GM18867 (cell line): ENCODE measurements around the gene TSPOAP1.

ENCODE experiments used
- ATAC-seq: cut with Tn5 transposase; IDR thresholded peaks from one replicate; pipeline ENCODE4 v1.9.1; 2021; ENCODE audit warnings: mild to moderate bottlenecking, moderate library complexity; ENCODE audit not compliant: unreplicated experiment

TSPOAP1 gene

DNA sequence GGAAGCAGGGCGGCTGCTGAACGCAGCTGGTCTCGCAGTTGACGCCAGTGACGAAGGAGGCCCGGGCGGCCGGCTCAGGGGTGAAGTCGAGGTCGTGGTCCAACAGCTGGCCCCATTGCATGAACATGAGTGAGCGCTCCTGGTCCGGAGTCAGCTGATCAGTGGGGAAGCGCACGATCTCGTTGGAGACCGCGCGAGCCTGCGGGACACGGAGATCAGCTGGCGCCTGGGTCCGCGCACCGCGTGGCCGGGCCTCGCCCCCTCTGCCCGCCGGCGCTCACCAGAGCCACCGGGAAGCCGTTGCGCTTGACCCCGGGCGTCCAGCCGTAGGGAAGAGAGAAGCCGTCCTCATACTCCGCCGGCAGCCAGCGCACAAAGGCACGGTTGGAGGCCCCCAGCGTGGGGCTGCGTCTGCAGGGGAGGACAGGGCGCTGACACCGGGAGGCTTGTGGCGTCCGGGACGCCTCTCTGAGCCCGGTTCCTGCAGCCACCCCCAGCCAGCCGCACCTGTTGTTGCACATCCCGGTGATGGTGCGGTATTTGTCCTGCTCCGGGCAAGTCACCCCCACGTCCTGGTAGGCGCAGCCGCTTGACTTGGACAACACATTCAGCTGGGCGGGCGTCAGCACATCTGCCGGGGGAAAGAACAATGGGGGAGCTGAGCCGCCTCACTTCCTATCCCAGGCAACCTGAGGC, 49.4 kb downstream of the TSPOAP1 start:
- ATAC-seq, result no peak

DNA sequence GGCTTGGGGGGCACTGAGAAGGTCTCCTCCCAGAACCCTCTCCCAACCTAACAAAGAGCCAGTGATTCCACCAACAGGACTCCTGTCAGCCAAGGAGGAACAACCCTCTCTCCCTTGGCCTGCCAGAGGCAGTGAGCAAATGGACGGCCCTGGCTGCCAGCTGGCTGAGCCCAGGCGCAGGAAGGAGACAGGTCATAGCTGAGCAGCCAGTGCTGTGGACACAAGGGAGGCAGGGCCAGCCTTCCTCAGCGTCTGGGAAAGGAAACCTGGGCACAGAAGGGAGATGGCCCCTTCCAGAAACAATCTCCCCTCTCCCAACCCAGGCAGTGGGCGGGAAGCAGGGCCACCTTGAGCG, 50.0 kb downstream of the TSPOAP1 start:
- no peak for ATAC-seq

DNA sequence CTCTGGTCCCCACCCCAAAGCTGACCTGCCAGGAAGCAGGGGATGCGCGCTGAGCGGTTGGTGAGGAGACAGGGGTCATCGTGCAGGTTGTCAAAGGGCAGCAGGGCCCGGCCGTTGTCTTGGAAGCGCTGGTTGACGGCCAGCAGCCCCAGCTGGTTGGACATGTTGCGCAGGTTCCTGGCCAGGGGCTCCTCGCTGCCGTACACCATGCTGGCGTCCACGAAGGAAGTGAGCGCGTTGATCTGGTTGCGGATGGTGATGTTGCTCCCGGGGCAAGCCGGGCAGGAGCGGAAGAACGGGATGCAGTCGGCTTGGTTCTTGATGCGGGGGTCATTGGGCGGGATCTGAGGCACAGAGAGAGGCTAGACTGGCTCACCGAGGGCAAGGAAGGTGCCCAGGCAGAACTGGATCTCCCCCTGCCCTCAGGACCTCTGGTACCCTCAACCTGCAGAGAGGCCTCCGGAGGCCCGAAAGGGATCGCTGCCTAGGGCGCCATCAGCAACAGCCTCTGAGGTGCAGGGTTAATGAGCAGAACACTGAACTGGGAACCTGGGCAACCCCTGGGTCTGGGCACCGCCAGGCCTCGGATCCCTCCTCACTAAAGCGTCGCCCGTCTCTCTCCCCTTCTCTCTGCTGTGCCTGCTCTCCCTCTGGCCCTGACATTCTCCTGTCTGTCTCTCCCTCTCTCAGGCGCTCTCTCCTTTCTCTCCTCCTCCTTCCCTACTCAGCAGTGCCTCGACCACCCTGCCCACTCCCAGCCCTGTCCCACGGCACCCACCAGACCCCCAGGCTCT, 50.6 kb downstream of the TSPOAP1 start:
- no peak for ATAC-seq

DNA sequence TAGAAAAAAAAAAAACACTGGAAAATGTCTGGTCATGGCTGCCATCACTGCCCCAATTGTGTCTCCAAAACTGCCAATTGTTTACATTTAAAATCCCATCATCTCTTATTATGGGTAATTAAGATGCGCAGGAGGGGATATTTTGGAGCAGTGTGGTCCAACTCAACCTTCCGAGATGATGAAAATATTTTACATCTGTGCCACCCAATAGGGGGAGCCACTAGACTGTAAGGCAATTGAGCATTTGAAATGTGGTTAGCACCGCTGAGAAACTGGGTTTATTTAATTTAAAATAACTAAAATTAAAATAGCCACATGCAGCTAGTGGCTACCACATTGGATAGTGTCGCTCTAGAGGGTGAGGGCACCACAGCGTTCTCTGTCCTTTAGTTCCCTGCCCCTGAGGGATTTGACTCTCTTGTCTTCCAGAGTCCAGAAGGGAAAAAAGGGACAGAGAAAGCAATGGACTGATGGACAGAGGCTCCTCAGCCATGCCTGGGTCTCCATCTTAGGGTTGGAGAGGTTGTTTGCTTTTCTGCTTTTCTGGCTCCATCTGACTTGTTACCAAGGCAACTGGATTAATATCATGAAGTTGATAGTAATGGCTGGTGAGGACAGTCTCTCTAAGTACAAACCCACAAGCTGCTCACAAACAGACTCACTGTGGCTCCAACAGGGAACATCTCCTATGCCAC, 51.3 kb downstream of the TSPOAP1 start:
- ATAC-seq, result no peak

DNA sequence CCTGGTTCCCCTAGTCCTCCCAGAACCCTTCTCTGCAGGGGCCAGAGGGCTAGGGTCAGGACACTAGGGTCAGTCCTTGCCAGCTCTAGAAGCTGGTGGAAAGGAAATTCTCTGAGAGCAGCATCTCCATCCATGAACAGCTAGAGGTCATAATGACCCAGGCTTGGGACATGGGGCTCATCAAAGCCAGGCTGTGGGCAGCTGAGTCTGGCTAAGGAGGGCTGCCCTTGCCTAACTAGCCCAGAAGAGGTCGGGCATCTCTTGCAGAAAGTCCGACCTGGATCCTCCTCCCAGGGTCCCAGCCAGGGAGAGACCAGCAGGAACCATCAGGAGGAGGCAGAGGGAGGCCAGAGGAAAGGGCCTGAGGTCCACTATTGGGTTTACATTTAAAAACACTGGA, 52.2 kb downstream of the TSPOAP1 start:
- ATAC-seq, result no peak

DNA sequence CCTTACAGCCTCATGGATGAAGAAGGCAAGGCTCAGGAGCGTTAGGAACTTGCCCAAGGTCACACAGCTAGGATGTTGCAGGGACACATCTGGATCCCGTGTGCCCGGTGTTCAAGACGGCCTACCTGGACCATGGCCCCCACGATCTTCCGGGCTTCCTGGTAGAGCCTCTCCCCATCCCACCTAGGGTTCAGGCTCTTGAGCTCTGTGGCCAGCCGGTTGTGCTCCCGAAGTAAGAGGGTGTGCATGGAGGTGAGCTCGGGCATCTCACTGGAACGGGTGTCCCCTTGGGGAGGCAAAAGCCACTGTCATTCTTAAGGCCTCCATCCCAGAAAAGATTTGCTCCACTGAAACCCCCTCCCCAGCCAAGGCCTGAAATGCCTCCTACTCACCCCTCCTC, 53.2 kb downstream of the TSPOAP1 start:
- ATAC-seq, result no peak

DNA sequence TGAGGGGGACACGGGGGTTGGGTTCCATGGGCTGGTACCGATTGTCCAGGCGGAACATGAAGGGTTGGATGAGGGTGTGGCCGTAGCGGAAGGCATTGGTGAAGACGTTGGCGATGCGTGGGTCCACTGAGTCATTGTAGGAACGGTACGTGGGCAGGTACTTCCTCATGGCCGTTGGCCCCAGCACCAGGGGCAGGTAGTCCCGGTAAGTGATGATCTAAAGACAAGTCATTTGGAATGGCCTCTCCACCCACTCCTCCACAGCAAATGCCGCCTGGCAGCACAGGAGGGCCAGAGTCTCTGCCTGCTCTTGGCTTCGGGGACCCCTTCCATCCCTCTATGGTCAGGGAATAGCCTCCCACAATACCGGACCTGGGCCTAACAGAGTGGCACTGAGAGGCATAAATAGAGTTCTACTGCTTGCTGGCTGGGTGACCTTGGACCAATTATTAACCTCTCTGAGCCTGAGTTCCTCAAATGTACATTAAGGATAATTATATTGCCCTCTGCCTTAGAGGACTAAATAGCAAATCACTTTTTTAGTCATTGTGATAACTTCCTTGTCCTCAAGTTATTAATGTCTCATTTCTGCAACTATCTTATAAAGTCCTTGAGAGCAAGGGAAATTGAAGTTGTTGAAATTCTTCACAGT, 55.0 kb downstream of the TSPOAP1 start:
- ATAC-seq, result no peak

DNA sequence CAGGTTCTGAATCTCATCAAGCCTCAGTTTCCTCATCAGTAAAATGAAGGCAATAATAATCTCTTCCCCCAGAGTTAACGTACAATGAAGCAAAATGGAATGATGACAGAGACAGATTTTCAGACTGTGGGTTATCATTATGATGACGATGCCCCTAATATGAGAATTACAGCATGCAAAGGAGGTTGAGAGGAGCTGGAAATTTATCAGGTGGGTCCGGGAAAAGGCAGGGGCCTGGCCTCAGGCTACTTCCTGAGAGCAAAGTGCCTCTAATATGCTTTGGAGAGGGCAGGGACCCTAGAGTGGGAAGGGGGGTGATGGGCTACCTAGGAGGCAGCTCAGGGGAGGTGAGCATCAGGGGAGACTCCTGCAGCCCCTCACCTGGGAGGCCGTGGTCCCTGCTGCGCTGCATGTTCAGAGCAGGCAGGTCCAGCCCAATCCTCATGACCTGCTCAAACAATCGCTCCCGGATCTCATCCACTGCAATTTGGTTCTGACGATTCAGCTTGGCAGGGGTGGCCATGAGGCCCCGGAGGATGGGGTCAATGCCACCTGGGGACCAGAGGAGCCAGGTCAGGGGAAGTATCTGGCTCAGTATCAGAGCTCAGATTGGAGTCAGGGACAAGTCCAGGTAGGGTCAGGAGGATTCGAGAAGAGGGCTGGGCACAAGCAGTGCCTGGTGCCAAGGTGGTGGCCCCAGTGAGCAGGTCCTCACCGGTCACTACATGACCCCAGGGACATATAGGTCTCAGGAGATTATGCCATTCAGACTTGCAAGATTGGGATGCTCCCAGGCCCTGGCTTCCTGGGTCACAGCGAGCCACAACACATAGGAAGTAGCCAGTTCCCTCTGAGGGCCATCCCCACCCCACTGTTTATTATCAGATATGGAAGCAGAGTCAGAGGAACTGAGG, 56.0 kb downstream of the TSPOAP1 start:
- ATAC-seq, result no peak

DNA sequence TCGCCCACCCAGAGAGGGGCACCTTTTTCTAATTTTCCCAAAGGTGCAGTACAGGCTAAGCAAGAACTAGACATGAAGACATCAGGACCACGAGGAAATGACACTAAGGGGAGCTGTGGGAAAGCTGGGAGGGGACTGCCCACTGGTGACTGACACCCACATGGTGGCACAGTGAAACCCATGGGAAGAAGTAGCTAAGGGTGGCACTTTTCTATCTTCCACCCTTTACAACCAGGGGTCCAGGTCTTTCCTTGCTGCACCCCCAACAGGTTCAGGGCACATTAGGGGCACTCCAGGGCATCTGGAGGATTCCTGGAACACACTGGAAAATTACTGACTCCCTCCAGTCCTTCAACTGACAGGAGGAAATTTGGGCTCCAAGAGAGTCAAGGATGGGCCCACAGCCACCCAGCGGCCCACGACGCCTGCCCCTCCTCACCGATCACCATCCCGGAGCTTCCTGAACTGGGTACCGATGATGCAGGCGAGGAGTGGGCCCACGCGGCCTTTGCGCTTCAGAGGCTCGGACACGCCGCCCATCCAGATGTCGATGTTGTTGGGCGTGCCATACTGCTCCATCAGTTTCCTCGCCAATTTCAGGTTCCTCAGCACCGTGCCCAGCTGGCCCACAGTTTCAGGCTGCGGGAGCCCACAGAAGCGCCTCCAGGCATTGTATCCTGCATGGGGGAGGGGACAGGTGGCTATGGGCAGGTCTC, 57.2 kb downstream of the TSPOAP1 start:
- ATAC-seq, result no peak

DNA sequence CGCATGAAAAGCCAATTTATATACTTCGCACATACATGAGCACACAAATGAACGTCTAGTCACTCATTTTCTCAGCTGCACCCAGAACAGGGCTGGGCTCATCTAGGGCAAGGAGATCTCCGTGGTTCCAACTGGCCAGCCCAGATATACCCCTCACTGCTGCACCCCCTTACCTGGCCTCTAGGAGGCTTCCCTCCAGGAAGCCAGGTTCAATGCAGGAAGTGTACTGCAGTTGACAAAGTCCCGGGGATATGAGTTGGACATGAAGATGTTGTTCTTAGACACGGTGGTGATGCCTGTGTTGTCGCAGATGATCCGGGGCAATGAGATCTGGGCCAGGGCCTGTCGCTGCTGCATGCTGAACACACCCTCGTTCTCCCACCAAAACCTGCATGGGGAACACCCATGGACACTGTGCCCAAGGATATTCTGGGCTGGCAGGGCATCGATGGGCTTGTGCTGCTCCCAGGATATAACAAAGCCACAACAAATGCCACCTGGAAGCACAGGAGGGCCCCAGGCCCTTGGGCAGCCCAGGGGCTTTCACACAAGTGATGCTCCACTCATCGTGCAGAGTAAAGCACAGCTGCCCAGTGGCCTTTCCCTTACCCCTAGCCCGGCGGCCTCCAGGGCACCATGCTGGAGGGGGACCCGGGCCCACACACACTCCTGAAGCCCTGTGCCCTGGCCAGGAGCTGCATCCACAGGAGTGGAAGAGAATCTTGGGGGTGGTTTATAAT, 57.9 kb downstream of the TSPOAP1 start:
- ATAC-seq, result no peak

DNA sequence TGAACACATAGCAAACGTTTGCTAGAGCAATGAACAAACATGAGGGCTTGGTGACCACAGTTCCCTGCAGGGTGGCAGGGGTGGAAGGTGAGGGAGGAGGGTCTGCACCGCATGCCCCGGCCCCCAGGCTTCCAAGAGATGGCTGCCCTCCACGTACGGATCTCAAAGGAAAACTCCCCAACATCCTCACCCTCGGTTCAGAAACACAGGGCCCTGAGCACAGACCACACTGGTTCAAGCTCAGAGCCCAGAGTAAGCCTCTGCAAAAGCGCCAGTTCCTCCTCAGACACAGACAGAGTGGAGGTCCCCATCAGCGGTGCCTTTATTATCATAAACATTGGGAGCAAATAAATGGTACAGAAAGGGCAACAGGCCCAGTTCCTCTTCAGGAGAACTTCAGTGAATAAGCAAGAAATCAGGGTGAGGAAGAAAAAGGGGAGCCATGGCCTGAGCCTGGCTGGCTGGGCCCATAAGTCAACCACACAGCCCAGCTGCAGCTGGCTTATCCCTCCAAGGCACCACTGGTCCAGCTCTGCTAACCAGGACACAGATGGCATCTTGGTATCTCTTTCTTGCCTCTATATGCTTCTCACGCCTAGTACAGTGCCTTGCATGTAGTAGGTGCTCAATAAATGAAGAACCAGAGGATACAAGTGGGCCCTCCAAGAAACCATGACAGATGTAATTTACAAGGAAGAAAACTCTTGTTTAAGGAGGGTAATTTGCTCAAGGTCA, 58.9 kb downstream of the TSPOAP1 start:
- ATAC-seq, result no peak

DNA sequence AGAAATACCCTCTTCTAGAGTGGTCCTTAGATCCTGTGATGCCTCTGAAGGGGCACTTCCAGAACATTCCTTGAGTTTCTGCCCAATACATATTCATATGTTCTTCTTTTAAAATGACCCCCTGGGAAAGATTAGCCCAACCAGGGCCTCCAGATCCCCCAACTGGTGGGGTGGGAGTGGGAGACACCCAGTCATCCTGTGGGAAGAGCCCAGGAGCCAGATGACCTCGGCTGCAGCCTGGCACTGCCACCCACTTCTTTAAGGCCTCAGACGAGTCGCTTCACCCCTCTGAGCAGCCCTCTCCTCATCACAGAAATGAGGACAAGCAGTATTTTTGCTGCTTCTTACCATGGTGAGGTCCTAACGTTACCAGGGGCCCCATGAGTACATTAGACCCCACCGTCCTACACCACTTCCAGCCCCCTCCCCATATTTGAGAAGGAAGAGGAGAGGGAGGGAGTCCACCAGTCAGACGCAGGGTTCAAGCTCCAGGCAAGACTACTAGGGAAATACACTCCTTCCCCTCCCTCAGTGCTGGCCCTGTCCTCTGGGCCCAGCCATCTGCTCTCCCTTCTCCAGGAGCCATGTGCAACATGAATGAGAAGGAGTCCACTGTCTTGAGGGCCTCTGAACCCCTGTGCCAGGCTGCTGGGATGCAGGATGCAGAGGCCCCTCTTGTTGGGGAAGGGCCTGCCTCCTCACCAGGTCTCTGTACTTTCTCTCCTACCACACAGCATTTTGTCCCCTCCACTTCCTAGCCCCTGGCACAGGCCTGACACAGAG, 59.6 kb downstream of the TSPOAP1 start:
- no peak for ATAC-seq

DNA sequence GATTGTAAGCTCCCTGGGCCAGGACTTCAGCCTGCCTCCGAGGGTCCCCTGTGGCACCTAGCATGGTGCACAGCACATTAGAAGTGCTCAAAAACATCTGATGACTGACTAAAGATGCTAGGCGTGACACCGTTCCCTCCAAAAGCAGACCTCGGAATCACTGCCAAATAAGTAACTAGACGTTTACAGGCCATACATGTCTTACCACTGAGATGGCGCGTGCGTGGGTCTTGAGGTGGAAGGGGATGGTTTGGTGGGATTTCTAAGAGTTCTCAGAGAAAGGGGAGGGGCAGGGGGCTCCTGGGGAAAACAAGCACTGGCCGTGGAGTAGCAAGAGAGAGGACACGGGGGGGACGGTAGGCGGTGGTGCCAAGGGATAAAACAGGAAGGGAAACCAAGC, 60.3 kb downstream of the TSPOAP1 start:
- no peak for ATAC-seq

DNA sequence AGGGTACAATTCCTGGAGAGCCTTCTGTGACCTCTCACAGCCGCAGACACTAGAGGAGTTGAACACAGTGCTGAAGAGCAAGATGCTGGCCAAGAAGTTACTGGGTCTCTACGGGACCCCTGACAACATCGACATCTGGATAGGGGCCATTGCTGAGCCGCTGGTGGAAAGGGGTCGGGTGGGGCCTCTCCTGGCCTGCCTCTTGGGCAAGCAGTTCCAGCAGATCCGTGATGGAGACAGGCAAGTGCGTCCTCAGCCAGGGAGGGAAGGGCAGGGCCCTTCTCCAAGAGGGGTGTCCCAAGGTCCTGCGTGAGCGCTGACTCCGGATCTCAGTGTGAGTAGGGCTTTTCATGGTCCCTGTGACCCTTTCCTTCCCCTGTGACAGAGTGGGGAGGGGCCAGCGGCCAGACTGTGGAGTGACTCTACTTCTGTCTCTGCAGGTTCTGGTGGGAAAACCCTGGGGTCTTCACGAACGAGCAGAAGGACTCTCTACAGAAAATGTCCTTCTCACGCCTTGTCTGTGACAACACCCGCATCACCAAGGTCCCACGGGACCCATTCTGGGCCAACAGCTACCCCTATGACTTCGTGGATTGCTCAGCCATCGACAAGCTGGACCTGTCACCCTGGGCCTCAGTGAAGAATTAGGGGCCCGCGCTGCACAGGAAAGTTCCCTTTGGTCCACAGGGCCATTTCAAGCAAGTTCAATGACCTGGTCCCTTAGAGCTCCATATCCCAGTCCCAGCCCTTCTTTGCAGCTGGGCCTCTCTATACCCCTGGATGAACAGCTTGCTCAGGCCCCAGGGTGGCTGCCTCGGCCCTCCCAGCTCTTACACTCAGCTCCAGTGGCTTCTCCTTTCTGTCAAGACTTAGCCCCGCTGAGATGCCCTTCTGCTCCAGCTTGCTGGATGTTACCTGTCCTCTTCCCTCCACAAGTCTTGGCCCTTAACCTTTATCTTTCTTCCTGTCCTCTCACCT, 61.0 kb downstream of the TSPOAP1 start:
- ATAC-seq, result no peak

DNA sequence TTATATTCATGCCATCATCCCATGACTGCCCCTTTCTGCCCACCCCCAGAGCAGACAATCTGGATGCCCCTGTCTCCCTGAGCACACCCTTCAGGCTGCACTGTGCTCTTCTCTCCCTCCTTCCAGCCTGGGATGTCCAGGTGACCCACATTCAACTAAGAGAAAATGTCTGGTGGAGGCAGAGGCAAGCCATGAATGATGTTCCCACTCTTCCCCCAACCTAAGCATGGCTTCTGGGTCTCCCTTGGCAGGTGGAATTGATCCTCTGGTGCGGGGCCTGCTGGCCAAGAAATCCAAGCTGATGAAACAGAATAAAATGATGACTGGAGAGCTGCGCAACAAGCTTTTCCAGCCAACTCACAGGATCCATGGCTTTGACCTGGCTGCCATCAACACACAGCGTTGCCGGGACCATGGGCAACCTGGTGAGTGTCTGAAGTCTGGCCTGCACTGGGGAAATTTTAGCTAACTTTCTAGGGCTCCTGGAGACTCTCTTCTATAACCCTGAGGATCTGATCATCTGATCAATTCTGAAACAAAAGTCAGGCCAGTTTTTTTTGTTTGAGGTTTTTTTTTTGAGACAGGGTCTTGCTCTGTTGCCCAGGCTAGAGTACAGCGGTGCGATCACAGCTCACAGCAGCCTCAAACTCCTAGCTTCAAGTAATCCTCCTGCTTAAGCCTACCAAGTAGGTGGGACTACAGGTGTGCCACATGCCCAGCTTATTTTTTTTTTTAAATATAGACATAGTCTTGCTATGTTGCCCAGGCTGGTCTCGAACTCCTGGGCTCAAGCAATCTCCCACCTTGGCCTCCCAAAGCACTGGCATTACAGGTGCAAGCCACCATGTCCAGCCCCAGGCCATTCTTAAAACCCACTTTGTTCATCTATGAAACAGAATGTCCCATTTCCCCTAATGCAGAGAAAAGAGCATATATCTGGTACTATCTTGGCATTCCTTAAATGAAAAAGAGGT, 62.4 kb downstream of the TSPOAP1 start:
- no peak for ATAC-seq
